HG03139 (cell line): ENCODE results near the gene SOCS3.
"Not testable (repeated sequence)": the region's sequence is repeated elsewhere in the genome, so short reads cannot be mapped to it uniquely, and the experiment has no call there.

ENCODE experiments used
- ATAC-seq: cut with Tn5 transposase; IDR thresholded peaks from one replicate; pipeline ENCODE4 v1.9.1; 2021; ENCODE audit not compliant: unreplicated experiment

SOCS3 gene

GRCh38 chr17:78332991-78333390 lies 26.9 kb downstream of the SOCS3 start:
- ATAC-seq = no peak

GRCh38 chr17:78331355-78331754 lies 28.5 kb downstream of the SOCS3 start:
- ATAC-seq = not testable (repeated sequence)

GRCh38 chr17:78330570-78331224 lies 29.2 kb downstream of the SOCS3 start:
- ATAC-seq = no peak

GRCh38 chr17:78329263-78330059 lies 30.4 kb downstream of the SOCS3 start:
- no peak for ATAC-seq

GRCh38 chr17:78327880-78328279 lies 32.0 kb downstream of the SOCS3 start:
- no peak for ATAC-seq

- no peak for ATAC-seq
Observed at GRCh38 chr17:78325076-78325687, 34.7 kb downstream of the SOCS3 start.

GRCh38 chr17:78324391-78325075 lies 35.3 kb downstream of the SOCS3 start:
- ATAC-seq = no peak

- no peak for ATAC-seq
Observed at GRCh38 chr17:78323826-78324390, 36.0 kb downstream of the SOCS3 start.

- ATAC-seq = no peak
Observed at GRCh38 chr17:78322858-78323455, 36.9 kb downstream of the SOCS3 start.

- ATAC-seq = no peak
Observed at GRCh38 chr17:78322327-78322857, 37.5 kb downstream of the SOCS3 start.

- no peak for ATAC-seq
Observed at GRCh38 chr17:78318843-78319242, 41.0 kb downstream of the SOCS3 start.

GRCh38 chr17:78318407-78318806 lies 41.5 kb downstream of the SOCS3 start:
- ATAC-seq = no peak

- no peak for ATAC-seq
Observed at GRCh38 chr17:78317794-78318400, 42.0 kb downstream of the SOCS3 start.

- ATAC-seq = no peak
Observed at GRCh38 chr17:78316867-78317789, 42.7 kb downstream of the SOCS3 start.

GRCh38 chr17:78316115-78316866 lies 43.6 kb downstream of the SOCS3 start:
- ATAC-seq = no peak

- ATAC-seq = no peak
Observed at GRCh38 chr17:78315355-78316114, 44.3 kb downstream of the SOCS3 start.

- ATAC-seq = no peak
Observed at GRCh38 chr17:78314683-78315354, 45.1 kb downstream of the SOCS3 start.
